B cell (primary cell): ENCODE measurements around the gene SSBP2. TPM values are rescaled to one million over a fixed set of nuclear protein-coding genes. Genes with fewer than 3 reads are reported as not detected.

Experiments used
- ATAC-seq: fragments of 200-7000 bp; cut with Tn5 transposase; one replicate; pipeline ENCODE4 v1.10.0; 2021; ENCODE audit warnings: low read depth, mild to moderate bottlenecking, moderate number of reproducible peaks, moderate library complexity
- CTCF ChIA-PET: fragments of 350-600 bp; sonication (Branson Sonifier 250); formaldehyde crosslinking; loops from one replicate; lab custom pipeline; 2021; ENCODE audit warnings: antibody characterized with exemption, inconsistent platforms; lab: Charles Lee
- POLR2A ChIA-PET: fragments of 350-600 bp; sonication (Branson Sonifier 250); formaldehyde crosslinking; loops from one replicate; lab custom pipeline; 2021; ENCODE audit warnings: antibody characterized with exemption; lab: Charles Lee
- DNase-seq: peaks from one replicate; pipeline ENCODE4 v3.0.0; 2013
- H2AFZ ChIP-seq: 2 replicates; pipeline ENCODE4 v1.6.1; 2012; ENCODE audit warnings: mild to moderate bottlenecking, low read depth, low read length; ENCODE audit not compliant: insufficient read depth, poor library complexity, severe bottlenecking
- H3K27ac ChIP-seq, 2 donors: 1 replicate in 1 of 2; 2 replicates in 1 of 2; pipeline ENCODE4 v1.5.1; 2012 to 2013; ENCODE audit warnings: low read length in 2 of 2, mild to moderate bottlenecking in 2 of 2, moderate library complexity in 1 of 2
- H3K27me3 ChIP-seq, 4 experiments: fragments of 200-600 bp in 1 of 4; sonication (generic) in 1 of 4; replicated peaks in 1 of 4; 1 replicate in 2 of 4; 2 replicates in 2 of 4; pipeline versions ENCODE4 v1.6.1 to v1.7.0; 2013 to 2016; ENCODE audit warnings: low read length in 3 of 4, mild to moderate bottlenecking in 2 of 4, mixed read lengths in 1 of 4, moderate library complexity in 1 of 4; ENCODE audit not compliant: insufficient read depth in 4 of 4, control insufficient read depth in 3 of 4; ENCODE audit errors: control extremely low read depth in 1 of 4
- H3K36me3 ChIP-seq, 2 experiments: replicated peaks in 1 of 2; 1 replicate in 1 of 2; 2 replicates in 1 of 2; pipeline versions ENCODE4 v1.6.1 to v1.7.1; 2013; ENCODE audit warnings: low read length in 1 of 2; ENCODE audit not compliant: insufficient read depth in 2 of 2, control insufficient read depth in 1 of 2; ENCODE audit errors: control extremely low read depth in 1 of 2, extremely low read depth in 1 of 2
- H3K4me1 ChIP-seq, 2 donors: fragments of 200-600 bp in 1 of 2; sonication (generic) in 1 of 2; 1 replicate in 1 of 2; 2 replicates in 1 of 2; pipeline versions ENCODE4 v1.5.1 to v1.6.1; 2013 to 2017; ENCODE audit warnings: low read length in 2 of 2; ENCODE audit not compliant: control insufficient read depth in 2 of 2, insufficient read depth in 2 of 2
- H3K4me2 ChIP-seq: replicated peaks from 2 replicates; pipeline ENCODE3; 2012; ENCODE audit warnings: mild to moderate bottlenecking, low read depth, low read length; ENCODE audit not compliant: poor library complexity, severe bottlenecking
- H3K4me3 ChIP-seq, 5 experiments: fragments of 200-600 bp in 1 of 5; sonication (generic) in 1 of 5; 1 replicate in 3 of 5; 2 replicates in 2 of 5; pipeline versions ENCODE4 v1.5.1 to v1.7.0; 2011 to 2016; ENCODE audit warnings: low read length in 4 of 5, mild to moderate bottlenecking in 4 of 5, low read depth in 2 of 5, control low read depth in 1 of 5, moderate library complexity in 1 of 5; ENCODE audit not compliant: insufficient read depth in 1 of 5; ENCODE audit errors: control extremely low read depth in 1 of 5, extremely low read depth in 1 of 5
- H3K79me2 ChIP-seq: fragments of 200-600 bp; sonication (generic); one replicate; pipeline ENCODE4 v1.6.0; 2016; ENCODE audit warnings: low read length; ENCODE audit not compliant: control insufficient read depth, insufficient read depth
- H3K9ac ChIP-seq: fragments of 200-600 bp; sonication (generic); 2 replicates; pipeline ENCODE4 v1.6.1; 2017; ENCODE audit warnings: mild to moderate bottlenecking, low read length, moderate library complexity
- H3K9me3 ChIP-seq, 3 donors: one replicate each; pipeline versions ENCODE4 v1.6.1 to v1.7.1; 2013; ENCODE audit warnings: low read length in 2 of 3; ENCODE audit not compliant: control insufficient read depth in 2 of 3, insufficient read depth in 1 of 3; ENCODE audit errors: control extremely low read depth in 1 of 3
- H4K20me1 ChIP-seq: 2 replicates; pipeline ENCODE4 v1.6.0; 2012; ENCODE audit warnings: mild to moderate bottlenecking, low read length; ENCODE audit not compliant: insufficient read depth, control insufficient read depth, poor library complexity, severe bottlenecking
- H3K27ac Mint-ChIP-seq: one replicate; pipeline ENCODE4 v1.8.0; 2021; ENCODE audit warnings: mixed read lengths
- H3K27me3 Mint-ChIP-seq: one replicate; pipeline ENCODE4 v1.8.0; 2021; ENCODE audit warnings: mixed read lengths
- H3K4me1 Mint-ChIP-seq: one replicate; pipeline ENCODE4 v1.8.0; 2021; ENCODE audit warnings: mixed read lengths
- H3K4me3 Mint-ChIP-seq: one replicate; pipeline ENCODE4 v1.8.0; 2021; ENCODE audit warnings: mixed read lengths
- H3K9me3 Mint-ChIP-seq: one replicate; pipeline ENCODE4 v1.8.0; 2022; ENCODE audit warnings: mixed read lengths; ENCODE audit not compliant: insufficient read depth
- EZH2 ChIP-seq: IDR thresholded peaks from 2 replicates; pipeline ENCODE4 v1.6.1; 2012; ENCODE audit warnings: borderline replicate concordance, low read depth, mild to moderate bottlenecking, moderate library complexity, low read length; ENCODE audit not compliant: insufficient read depth, poor library complexity, severe bottlenecking
- WGBS: methylation state at CpG from one replicate; pipeline ENCODE4 v1.1.5; 2013; ENCODE audit warnings: missing lambda C conversion rate; ENCODE audit not compliant: insufficient coverage; 5-methylcytosine and 5-hydroxymethylcytosine counted together
- intact Hi-C: fragments of 100-400 bp; cut with micrococcal nuclease; formaldehyde crosslinking; loops from one replicate; pipeline ENCODE4 v1.10.0; 2022
- polyA plus RNA-seq: library from polyadenylated mRNA; depleted of rRNA; stranded (reverse); fragments of >200 nt; gene quantifications from 2 replicates; pipeline ENCODE4 v1.2.3, GENCODE V29; 2012
- total RNA-seq, 2 donors: library from RNA; stranded (reverse); fragments of 120-200 nt in 1 of 2; gene quantifications; 1 replicate in 1 of 2; 2 replicates in 1 of 2; pipeline versions ENCODE4 v1.2.3 to v1.2.4, GENCODE V29; 2013 to 2022
- TF ChIP-seq, protein P1 (sequence below): fragments of 200-600 bp; IDR thresholded peaks from one replicate; pipeline ENCODE4 v1.8.0; 2022; ENCODE audit warnings: antibody characterized with exemption, mild to moderate bottlenecking

SSBP2 gene
- total and polyA plus RNA-seq, 2 donors (not counting 1 experiment from before 2014, with no cell fraction given): 40.9 to 49.6 TPM

DNA sequence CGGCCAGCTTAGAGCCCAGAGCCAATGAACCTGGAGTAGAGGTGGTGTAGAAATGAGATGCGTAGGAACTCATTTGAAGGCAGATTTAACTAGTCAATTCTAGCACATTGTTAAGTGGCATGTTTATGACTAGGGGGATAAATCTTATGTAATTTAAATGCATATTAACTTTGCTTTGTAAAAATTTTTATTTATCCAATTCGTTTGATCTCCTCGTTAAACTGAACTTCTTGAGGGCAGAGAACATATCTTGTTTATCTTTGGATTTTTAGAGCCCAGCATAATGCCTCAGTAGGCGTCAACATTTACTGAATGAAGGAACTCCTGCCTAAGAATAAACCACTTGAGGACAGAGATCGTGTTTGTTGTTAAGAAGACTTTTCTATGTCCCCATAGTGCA, 315.9 kb downstream of the SSBP2 start:
- Histone ChIP-seq H3K36me3 (peaks cover 0 to 12% of the 10 kb centered on the region in 2 experiments), H3K4me1 (no peaks in the 10 kb centered on the region), H3K4me2 (no peak overlapping the region), H3K9me3 (no peaks in the 10 kb centered on the region), H3K4me3 (no peak overlapping the region), H3K9ac (no peak overlapping the region), H3K27ac (no peak overlapping the region), H4K20me1 (no peaks in the 10 kb centered on the region), H3K79me2 (no peaks in the 10 kb centered on the region), H3K27me3 (no peaks in the 10 kb centered on the region), H2AFZ (no peak overlapping the region)
- Mint-ChIP-seq H3K27ac (no peak overlapping the region), H3K4me1 (no peaks in the 10 kb centered on the region), H3K27me3 (no peaks in the 10 kb centered on the region), H3K4me3 (no peak overlapping the region), H3K9me3 (no peaks in the 10 kb centered on the region)
- CTCF ChIA-PET: no interaction called here
- WGBS: 90% methylated on average over 2 of the region's 6 CpGs
- intact Hi-C loops: no loop called here
- POLR2A ChIA-PET: no interaction called here
- ATAC-seq: no peak
- no peak for DNase-seq
- TF ChIP-seq, protein P1, sequence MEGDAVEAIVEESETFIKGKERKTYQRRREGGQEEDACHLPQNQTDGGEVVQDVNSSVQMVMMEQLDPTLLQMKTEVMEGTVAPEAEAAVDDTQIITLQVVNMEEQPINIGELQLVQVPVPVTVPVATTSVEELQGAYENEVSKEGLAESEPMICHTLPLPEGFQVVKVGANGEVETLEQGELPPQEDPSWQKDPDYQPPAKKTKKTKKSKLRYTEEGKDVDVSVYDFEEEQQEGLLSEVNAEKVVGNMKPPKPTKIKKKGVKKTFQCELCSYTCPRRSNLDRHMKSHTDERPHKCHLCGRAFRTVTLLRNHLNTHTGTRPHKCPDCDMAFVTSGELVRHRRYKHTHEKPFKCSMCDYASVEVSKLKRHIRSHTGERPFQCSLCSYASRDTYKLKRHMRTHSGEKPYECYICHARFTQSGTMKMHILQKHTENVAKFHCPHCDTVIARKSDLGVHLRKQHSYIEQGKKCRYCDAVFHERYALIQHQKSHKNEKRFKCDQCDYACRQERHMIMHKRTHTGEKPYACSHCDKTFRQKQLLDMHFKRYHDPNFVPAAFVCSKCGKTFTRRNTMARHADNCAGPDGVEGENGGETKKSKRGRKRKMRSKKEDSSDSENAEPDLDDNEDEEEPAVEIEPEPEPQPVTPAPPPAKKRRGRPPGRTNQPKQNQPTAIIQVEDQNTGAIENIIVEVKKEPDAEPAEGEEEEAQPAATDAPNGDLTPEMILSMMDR: no peak
- TF ChIP-seq EZH2: no peak

GRCh38 chr5:81429985-81430384, 320.9 kb downstream of the SSBP2 start:
- Histone ChIP-seq H3K36me3 (peaks cover 0 to 12% of the 10 kb centered on the region in 2 experiments), H3K4me2 (no peak overlapping the region), H3K27me3 (no peaks in the 10 kb centered on the region), H3K27ac (no peak overlapping the region), H3K4me3 (no peak overlapping the region), H4K20me1 (no peaks in the 10 kb centered on the region), H3K9ac (no peak overlapping the region), H3K4me1 (no peaks in the 10 kb centered on the region), H2AFZ (no peak overlapping the region), H3K79me2 (no peaks in the 10 kb centered on the region), H3K9me3 (no peaks in the 10 kb centered on the region)
- intact Hi-C loops: loop anchor here (5.0 to 10.0 kb wide), 4 partner anchors 325 to 545 kb away; partner anchors contain the start of genes ATG10 and SSBP2
- Mint-ChIP-seq H3K27ac (no peak overlapping the region), H3K9me3 (no peaks in the 10 kb centered on the region), H3K27me3 (no peaks in the 10 kb centered on the region), H3K4me3 (no peak overlapping the region), H3K4me1 (peaks cover 4% of the 10 kb centered on the region)
- DNase-seq: no peak
- ChIA-PET POLR2A (no interaction called here), CTCF (interaction anchor here (1.0 to 1.3 kb wide), 2 partner anchors 111 to 796 kb away, joined by 5 read pairs; no protein-coding TSS in a partner anchor)
- TF ChIP-seq EZH2: no peak
- TF ChIP-seq, protein P1: no peak
- no peak for ATAC-seq
